Prostate gland (tissue), 2 donors: Measurements from ENCODE around the gene CLDN19.

ENCODE experiments used
- POLR2A ChIP-seq: fragments of 450-650 bp; IDR thresholded peaks from one replicate; pipeline ENCODE4 v1.6.1; 2016; ENCODE audit warnings: antibody characterized with exemption, mild to moderate bottlenecking
- TF ChIP-seq, protein P1 (sequence below), 4 experiments: fragments of 200-600 bp in 2 of 4; fragments of 450-650 bp in 2 of 4; sonication (generic) in 2 of 4; IDR thresholded peaks; 1 replicate in 3 of 4; 2 replicates in 1 of 4; pipeline ENCODE4 v1.5.1; 2016 to 2019; ENCODE audit warnings: antibody characterized with exemption in 4 of 4, mild to moderate bottlenecking in 2 of 4, moderate library complexity in 2 of 4

DNA sequence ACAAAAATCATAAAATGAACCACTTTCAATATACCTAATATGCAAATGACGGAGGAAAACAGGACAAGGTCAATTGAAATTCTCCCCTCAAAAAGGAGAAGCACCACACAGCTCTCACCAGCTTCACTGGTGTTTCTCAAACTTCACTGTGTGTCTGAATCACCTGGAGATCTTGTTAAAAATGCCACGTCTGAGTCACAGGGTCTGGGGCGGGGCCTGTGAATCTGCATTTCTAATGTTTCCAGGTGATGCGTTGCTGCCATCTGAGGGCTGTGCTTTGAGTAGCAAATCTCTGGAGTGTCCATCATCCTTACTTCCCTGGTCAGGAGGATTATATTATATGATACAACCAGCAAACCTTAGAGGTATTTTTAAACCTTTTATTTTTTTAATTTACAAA lies 9.0 kb downstream of the CLDN19 start:
- TF ChIP-seq POLR2A: no peak
- TF ChIP-seq, protein P1, sequence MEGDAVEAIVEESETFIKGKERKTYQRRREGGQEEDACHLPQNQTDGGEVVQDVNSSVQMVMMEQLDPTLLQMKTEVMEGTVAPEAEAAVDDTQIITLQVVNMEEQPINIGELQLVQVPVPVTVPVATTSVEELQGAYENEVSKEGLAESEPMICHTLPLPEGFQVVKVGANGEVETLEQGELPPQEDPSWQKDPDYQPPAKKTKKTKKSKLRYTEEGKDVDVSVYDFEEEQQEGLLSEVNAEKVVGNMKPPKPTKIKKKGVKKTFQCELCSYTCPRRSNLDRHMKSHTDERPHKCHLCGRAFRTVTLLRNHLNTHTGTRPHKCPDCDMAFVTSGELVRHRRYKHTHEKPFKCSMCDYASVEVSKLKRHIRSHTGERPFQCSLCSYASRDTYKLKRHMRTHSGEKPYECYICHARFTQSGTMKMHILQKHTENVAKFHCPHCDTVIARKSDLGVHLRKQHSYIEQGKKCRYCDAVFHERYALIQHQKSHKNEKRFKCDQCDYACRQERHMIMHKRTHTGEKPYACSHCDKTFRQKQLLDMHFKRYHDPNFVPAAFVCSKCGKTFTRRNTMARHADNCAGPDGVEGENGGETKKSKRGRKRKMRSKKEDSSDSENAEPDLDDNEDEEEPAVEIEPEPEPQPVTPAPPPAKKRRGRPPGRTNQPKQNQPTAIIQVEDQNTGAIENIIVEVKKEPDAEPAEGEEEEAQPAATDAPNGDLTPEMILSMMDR (IDR thresholded peaks at IDR 0.05): no peak
